Esophagus (tissue), 2 donors: Measurements from ENCODE around the gene MACROD2. TPM values are rescaled to one million over a fixed set of nuclear protein-coding genes. Genes with fewer than 3 reads are reported as not detected.

Source experiments
- H3K27ac ChIP-seq, 2 donors: one replicate each; pipeline ENCODE4 v1.5.1; 2013; ENCODE audit warnings: low read depth in 2 of 2, mild to moderate bottlenecking in 2 of 2, inconsistent platforms in 1 of 2, low read length in 1 of 2, moderate library complexity in 1 of 2
- H3K27me3 ChIP-seq, 2 donors: one replicate each; pipeline ENCODE4 v1.6.1; 2013; ENCODE audit warnings: low read length in 2 of 2, control low read depth in 1 of 2, mild to moderate bottlenecking in 1 of 2; ENCODE audit not compliant: insufficient read depth in 2 of 2, control insufficient read depth in 1 of 2
- H3K36me3 ChIP-seq, 2 donors: one replicate each; pipeline ENCODE4 v1.6.1; 2013; ENCODE audit warnings: low read length in 1 of 2; ENCODE audit not compliant: control insufficient read depth in 2 of 2, insufficient read depth in 2 of 2
- H3K4me1 ChIP-seq, 2 donors: one replicate each; pipeline ENCODE4 v1.6.1; 2013; ENCODE audit warnings: low read length in 1 of 2; ENCODE audit not compliant: control insufficient read depth in 2 of 2, insufficient read depth in 2 of 2
- H3K4me3 ChIP-seq, 2 donors: one replicate each; pipeline ENCODE4 v1.5.1; 2013; ENCODE audit warnings: low read length in 2 of 2, mild to moderate bottlenecking in 2 of 2, low read depth in 1 of 2, moderate library complexity in 1 of 2
- H3K9me3 ChIP-seq, 2 donors: one replicate each; pipeline ENCODE4 v1.6.1; 2013; ENCODE audit warnings: mild to moderate bottlenecking in 2 of 2, low read depth in 1 of 2, low read length in 1 of 2, moderate library complexity in 1 of 2; ENCODE audit not compliant: control insufficient read depth in 2 of 2, insufficient read depth in 1 of 2
- WGBS, 2 donors: extraction: QIAGEN DNeasy Blood & Tissue Kit; methylation state at CpG; one replicate each; pipeline ENCODE4 v1.1.7; 2013; 5-methylcytosine and 5-hydroxymethylcytosine counted together
- polyA plus RNA-seq, 2 donors: library from polyadenylated mRNA; stranded (reverse); fragments of 200-250 nt; gene quantifications; one replicate each; pipeline ENCODE4 v1.2.3, GENCODE V29; 2013
- donor health status: healthy with polysubstance abuse.
- donor health status: Bipolar disorder and iron deficiency.

The MACROD2 gene
- polyA plus RNA-seq, 2 donors, result 0.64 to 1.9 TPM

DNA sequence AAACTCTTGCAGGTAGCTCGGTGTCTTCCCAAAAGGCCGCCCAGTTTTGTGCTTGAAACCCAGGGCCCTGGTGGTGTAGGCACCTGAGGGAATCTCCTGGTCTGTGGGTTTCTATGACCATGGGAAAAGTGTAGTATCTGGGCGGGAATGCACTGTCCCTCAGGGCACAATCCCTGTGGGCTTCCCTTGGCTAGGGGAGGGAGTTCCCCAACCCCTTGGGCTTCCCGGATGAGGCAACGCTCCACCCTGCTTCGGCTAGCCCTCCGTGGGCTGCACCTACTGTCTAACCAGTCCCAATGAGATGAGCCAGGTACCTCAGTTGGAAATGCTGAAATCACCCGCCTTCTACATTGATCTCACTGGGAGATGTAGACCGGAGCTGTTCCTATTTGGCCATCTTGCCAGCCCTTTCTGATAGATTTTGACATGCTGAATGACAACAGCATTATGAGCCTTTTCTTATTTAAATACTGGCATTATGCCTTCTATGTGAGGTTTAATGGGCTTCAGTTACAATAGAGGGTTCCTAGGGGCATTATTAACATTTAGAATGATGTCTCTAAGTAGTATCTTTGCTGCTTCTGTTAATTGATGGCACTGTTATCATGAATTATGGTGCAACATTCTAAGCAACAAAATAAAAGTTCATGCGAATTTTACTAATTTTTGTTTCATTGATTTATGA is 475.8 kb downstream of the MACROD2 start:
- no peak overlapping the region for H3K4me3 ChIP-seq
- H3K9me3 ChIP-seq, result no peaks in the 10 kb centered on the region
- H3K36me3 ChIP-seq, result no peaks in the 10 kb centered on the region
- H3K4me1 ChIP-seq, result no peaks in the 10 kb centered on the region
- 90 to 91% methylated on average over 10 of the region's 10 CpGs for WGBS, 2 donors
- no peak overlapping the region for H3K27ac ChIP-seq
- H3K27me3 ChIP-seq, result no peaks in the 10 kb centered on the region

DNA sequence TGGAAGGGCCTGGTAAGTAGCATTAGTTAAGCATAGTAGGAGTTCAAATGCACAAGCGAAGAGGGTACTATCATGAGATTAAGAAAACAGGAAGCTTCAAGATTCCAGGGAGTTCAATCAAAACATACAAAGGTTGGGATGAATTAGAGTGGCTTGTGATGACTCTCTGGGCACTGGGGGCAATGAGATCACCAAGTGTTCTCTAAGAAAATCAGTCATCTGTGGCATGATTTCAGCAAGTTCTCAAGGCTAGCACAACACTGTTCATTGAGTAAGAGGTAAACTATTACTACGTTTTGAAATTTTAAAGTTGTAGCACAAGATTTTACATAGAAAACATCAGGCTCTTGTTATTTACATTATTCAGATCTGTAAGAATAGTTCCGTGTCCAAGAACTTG is 481.8 kb downstream of the MACROD2 start:
- Histone ChIP-seq H3K36me3 (no peaks in the 10 kb centered on the region), H3K9me3 (no peaks in the 10 kb centered on the region), H3K4me3 (no peak overlapping the region), H3K4me1 (no peaks in the 10 kb centered on the region), H3K27me3 (no peaks in the 10 kb centered on the region), H3K27ac (no peak overlapping the region)
- WGBS, 2 donors, result 69 to 75% methylated on average over 3 of the region's 3 CpGs

DNA sequence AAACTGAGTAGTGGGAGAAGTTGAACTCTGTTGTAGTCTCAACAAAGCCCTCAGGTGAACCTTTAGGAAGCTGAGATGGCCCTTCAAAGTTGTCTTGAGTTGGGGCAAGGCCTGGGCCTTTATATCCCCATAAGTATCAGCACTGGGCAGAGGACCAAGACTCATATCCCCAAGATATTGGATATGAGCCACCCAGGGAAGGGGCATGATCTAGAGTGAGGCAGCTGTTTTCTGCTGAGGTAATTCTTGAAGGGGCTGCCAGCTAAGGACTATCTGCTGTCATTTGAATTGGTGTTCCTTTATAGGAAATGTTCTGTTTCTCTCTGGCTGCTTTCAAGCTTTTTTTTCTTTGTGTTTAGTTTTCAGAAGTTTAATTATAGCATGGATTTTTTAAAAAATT is 482.8 kb downstream of the MACROD2 start:
- Histone ChIP-seq H3K9me3 (no peaks in the 10 kb centered on the region), H3K36me3 (no peaks in the 10 kb centered on the region), H3K27ac (no peak overlapping the region), H3K4me1 (no peaks in the 10 kb centered on the region), H3K27me3 (no peaks in the 10 kb centered on the region), H3K4me3 (no peak overlapping the region)

DNA sequence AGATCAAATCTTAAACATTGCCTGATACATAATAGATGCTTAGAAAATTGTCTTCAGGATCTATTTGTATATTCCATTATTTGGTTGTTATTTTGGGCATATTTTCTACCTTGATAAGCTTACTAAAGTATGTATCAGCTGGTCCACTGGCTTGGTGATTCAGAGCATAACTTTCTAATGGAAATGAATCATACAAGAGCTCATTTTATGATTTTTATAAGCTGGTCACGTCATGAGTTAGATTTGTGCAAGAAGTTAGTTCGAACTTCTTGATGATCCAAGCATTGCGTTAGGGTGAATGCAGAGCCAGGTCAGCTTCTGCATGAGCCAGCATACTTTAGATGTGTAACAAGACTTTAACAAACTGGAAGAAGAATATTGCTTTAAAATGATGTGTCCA is 486.5 kb downstream of the MACROD2 start:
- 83 to 93% methylated on average over 3 of the region's 3 CpGs for WGBS, 2 donors
- Histone ChIP-seq H3K9me3 (no peaks in the 10 kb centered on the region), H3K27me3 (no peaks in the 10 kb centered on the region)

DNA sequence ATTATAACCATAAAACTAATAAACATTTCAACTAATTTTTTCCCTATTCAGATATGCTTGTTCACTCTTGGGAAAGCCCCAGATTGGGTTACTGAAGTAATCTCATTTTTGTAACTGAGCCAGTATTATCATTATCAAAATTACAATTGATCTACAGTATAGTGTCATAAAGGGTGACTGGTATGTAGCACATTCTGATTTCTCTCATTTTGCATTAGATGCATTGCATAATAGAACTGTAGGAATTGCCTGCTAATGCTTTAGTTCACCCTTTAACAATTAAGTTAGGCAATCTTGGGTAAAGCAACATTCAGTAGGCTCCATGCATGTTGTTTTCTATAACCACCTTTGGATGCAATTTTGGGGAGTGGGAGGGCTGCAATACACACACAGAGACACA is 492.9 kb downstream of the MACROD2 start:
- no peak overlapping the region for H3K27ac ChIP-seq
- no peaks in the 10 kb centered on the region for H3K9me3 ChIP-seq
- no peaks in the 10 kb centered on the region for H3K27me3 ChIP-seq
- H3K4me1 ChIP-seq, result no peaks in the 10 kb centered on the region
- H3K36me3 ChIP-seq, result no peaks in the 10 kb centered on the region
- no peak overlapping the region for H3K4me3 ChIP-seq

More for the DNA sequence above, 486.5 kb downstream of the MACROD2 start:
- no peaks in the 10 kb centered on the region for H3K4me1 ChIP-seq
- H3K36me3 ChIP-seq, result no peaks in the 10 kb centered on the region
- H3K4me3 ChIP-seq, result no peak overlapping the region
- H3K27ac ChIP-seq, result no peak overlapping the region

GRCh38 chr20:14488756-14489479 is 493.6 kb downstream of the MACROD2 start:
- H3K9me3 ChIP-seq, result no peaks in the 10 kb centered on the region
- H3K4me3 ChIP-seq, result no peak overlapping the region
- no peaks in the 10 kb centered on the region for H3K27me3 ChIP-seq
- no peaks in the 10 kb centered on the region for H3K4me1 ChIP-seq
- no peaks in the 10 kb centered on the region for H3K36me3 ChIP-seq
- 67 to 86% methylated on average over 5 of the region's 5 CpGs for WGBS, 2 donors
- no peak overlapping the region for H3K27ac ChIP-seq

GRCh38 chr20:14489544-14489943 is 494.2 kb downstream of the MACROD2 start:
- Histone ChIP-seq H3K4me1 (no peaks in the 10 kb centered on the region), H3K27ac (no peak overlapping the region), H3K4me3 (no peak overlapping the region), H3K27me3 (no peaks in the 10 kb centered on the region), H3K9me3 (no peaks in the 10 kb centered on the region), H3K36me3 (no peaks in the 10 kb centered on the region)
- 43% methylated on average over 2 of the region's 2 CpGs for WGBS, 2 donors

DNA sequence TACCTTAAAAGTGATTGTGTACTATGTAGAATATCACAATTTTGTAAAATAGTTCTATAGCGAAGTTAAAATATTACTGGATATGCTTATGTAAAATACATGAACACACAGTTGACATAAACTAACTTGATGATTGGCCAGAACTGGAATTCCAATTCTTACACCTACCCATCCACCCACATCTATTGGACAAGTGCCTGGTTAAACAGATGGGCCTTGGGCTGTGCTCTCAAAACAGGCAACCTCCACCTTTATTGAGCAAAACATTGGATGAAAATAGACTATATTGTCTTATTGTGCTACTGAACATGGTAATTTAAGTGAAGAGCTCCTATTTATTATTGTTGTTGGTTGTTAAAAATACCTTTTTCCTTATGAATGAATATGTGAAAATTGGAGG is 496.1 kb downstream of the MACROD2 start:
- Histone ChIP-seq H3K27me3 (no peaks in the 10 kb centered on the region), H3K27ac (no peak overlapping the region), H3K9me3 (no peaks in the 10 kb centered on the region), H3K4me1 (no peaks in the 10 kb centered on the region), H3K4me3 (no peak overlapping the region), H3K36me3 (no peaks in the 10 kb centered on the region)
- 98 to 100% methylated on average over 1 of the region's 1 CpG for WGBS, 2 donors

DNA sequence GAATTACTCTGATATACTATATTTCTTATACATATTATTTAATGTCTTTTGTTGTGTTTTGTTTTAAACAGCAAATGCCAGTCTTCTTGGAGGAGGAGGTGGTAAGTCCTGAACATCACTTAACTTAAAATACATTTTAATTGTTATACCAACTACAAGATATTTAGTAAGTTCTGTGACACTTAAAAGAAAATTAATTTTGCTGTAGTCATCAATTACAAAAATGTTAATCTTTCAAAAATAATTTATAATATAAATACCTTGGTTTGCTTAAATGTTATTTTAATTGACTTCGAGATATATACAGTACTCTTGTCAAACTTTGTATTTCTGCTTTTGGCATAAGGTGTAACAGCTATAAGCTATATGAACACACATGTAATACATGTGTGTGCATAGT is 498.1 kb downstream of the MACROD2 start:
- Histone ChIP-seq H3K4me3 (no peak overlapping the region), H3K27me3 (no peaks in the 10 kb centered on the region), H3K27ac (no peak overlapping the region), H3K4me1 (no peaks in the 10 kb centered on the region), H3K9me3 (peaks cover 0 to 2% of the 10 kb centered on the region in 2 donors), H3K36me3 (no peaks in the 10 kb centered on the region)
- WGBS, 2 donors, result 82 to 87% methylated on average over 1 of the region's 1 CpG

- 46 to 73% methylated on average over 1 of the region's 1 CpG for WGBS, 2 donors
- peaks cover 0 to 2% of the 10 kb centered on the region in 2 donors for H3K9me3 ChIP-seq
- H3K27me3 ChIP-seq, result no peaks in the 10 kb centered on the region
- peaks cover 0 to 2% of the 10 kb centered on the region in 2 donors for H3K4me1 ChIP-seq
- no peak overlapping the region for H3K4me3 ChIP-seq
- H3K36me3 ChIP-seq, result no peaks in the 10 kb centered on the region
- H3K27ac ChIP-seq, result no peak overlapping the region
Measured at GRCh38 chr20:14494355-14494754, 499.0 kb downstream of the MACROD2 start.
